Activated CD8-positive, alpha-beta memory T cell treated with anti-CD3 and anti-CD28 coated beads for 48 hours (primary cell): ENCODE results near the gene DDX49.

Experiments used
- DNase-seq, 3 experiments: peaks; one replicate each; pipeline ENCODE4 v3.0.0-alpha.2; 2020; ENCODE audit warnings: low read depth in 2 of 3, low spot score in 2 of 3

The DDX49 gene

GRCh38 chr19:18972301-18972811, 52.8 kb downstream of the DDX49 start:
- DNase-seq, result no peak

GRCh38 chr19:18972851-18973250, 53.3 kb downstream of the DDX49 start:
- no peak for DNase-seq

DNA sequence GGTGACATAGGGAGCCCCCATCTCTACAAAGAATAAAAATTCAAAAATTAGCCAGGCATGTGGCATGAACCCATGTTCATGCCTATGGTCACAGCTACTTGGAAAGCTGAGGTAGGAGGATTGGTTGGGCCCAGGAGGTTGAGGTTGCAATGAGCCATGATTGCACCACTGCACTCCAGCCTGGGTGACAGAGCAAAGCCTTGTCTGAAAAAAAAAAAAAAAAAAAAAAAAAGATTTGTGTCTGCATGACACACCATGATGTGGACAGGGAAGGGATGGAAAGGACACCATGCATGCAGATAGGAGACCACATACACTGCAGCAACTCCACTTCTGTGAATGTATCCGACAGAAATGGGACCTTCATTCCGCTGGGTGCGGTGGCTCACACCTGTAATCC, 55.5 kb downstream of the DDX49 start:
- no peak for DNase-seq

GRCh38 chr19:18975869-18976268, 56.4 kb downstream of the DDX49 start:
- no peak for DNase-seq
